Measurements from ENCODE around the gene MNT.

Gene MNT

GRCh38 chr17:2363851-2364762 lies 36.8 kb downstream of the MNT start:
- no peak for DNase-seq (ENCODE audit: low read depth in 2 of 2)

- DNase-seq (ENCODE audit: low read depth in 2 of 2) = no peak
These were observed 37.5 kb downstream of the MNT start for GRCh38 chr17:2363318-2363717.

- no peak for DNase-seq (ENCODE audit: low read depth in 2 of 2)
These were observed 38.0 kb downstream of the MNT start for GRCh38 chr17:2362881-2363280.

- no peak for DNase-seq (ENCODE audit: low read depth in 2 of 2)
These were observed 38.4 kb downstream of the MNT start for GRCh38 chr17:2362416-2362815.

GRCh38 chr17:2362016-2362415 lies 38.8 kb downstream of the MNT start:
- DNase-seq (ENCODE audit: low read depth in 2 of 2) = no peak

GRCh38 chr17:2361010-2361760 lies 39.7 kb downstream of the MNT start:
- DNase-seq (ENCODE audit: low read depth in 2 of 2) = no peak

GRCh38 chr17:2357931-2358434 lies 42.9 kb downstream of the MNT start:
- DNase-seq (ENCODE audit: low read depth in 2 of 2) = no peak

- DNase-seq (ENCODE audit: low read depth in 2 of 2) = no peak
These were observed 43.6 kb downstream of the MNT start for GRCh38 chr17:2357237-2357636.

GRCh38 chr17:2354311-2354710 lies 46.5 kb downstream of the MNT start:
- DNase-seq (ENCODE audit: low read depth in 2 of 2) = no peak

- DNase-seq (ENCODE audit: low read depth in 2 of 2) = no peak
These were observed 49.6 kb downstream of the MNT start for GRCh38 chr17:2351269-2351668.

GRCh38 chr17:2347805-2348685 lies 52.8 kb downstream of the MNT start:
- no peak for DNase-seq (ENCODE audit: low read depth in 2 of 2)

GRCh38 chr17:2346475-2346874 lies 54.4 kb downstream of the MNT start:
- DNase-seq (ENCODE audit: low read depth in 2 of 2) = no peak

- no peak for DNase-seq (ENCODE audit: low read depth in 2 of 2)
These were observed 56.3 kb downstream of the MNT start for GRCh38 chr17:2344528-2344927.

GRCh38 chr17:2343421-2343820 lies 57.4 kb downstream of the MNT start:
- DNase-seq (ENCODE audit: low read depth in 2 of 2) = no peak

GRCh38 chr17:2338315-2338657 lies 62.6 kb downstream of the MNT start:
- DNase-seq (ENCODE audit: low read depth in 2 of 2) = no peak

GRCh38 chr17:2337544-2338314 lies 63.1 kb downstream of the MNT start:
- no peak for DNase-seq (ENCODE audit: low read depth in 2 of 2)

GRCh38 chr17:2336852-2337543 lies 63.9 kb downstream of the MNT start, which contains the start of gene SGSM2:
SGSM2 (plus strand) TSS chr17:2337501; CDS start chr17:2337689, 188 bp downstream.
- peak; percentile 23 to 39 for DNase-seq (ENCODE audit: low read depth in 2 of 2)

GRCh38 chr17:2336215-2336851 lies 64.5 kb downstream of the MNT start, which contains the start of gene TSR1:
TSR1 (minus strand) TSS chr17:2336457; CDS start chr17:2336427, 30 bp downstream.
- DNase-seq (ENCODE audit: low read depth in 2 of 2) = peak; percentile 69 to 81

- DNase-seq (ENCODE audit: low read depth in 2 of 2) = no peak
These were observed 65.1 kb downstream of the MNT start for GRCh38 chr17:2335726-2336214.

Data from stimulated activated CD4-positive, alpha-beta T cell treated with anti-CD3 and anti-CD28 coated beads, Interleukin-1b, Interleukin-23, amount 100 ng/mL, for 1 hour (primary cell).